ENCODE data around the gene CDKAL1.

The CDKAL1 gene

DNA sequence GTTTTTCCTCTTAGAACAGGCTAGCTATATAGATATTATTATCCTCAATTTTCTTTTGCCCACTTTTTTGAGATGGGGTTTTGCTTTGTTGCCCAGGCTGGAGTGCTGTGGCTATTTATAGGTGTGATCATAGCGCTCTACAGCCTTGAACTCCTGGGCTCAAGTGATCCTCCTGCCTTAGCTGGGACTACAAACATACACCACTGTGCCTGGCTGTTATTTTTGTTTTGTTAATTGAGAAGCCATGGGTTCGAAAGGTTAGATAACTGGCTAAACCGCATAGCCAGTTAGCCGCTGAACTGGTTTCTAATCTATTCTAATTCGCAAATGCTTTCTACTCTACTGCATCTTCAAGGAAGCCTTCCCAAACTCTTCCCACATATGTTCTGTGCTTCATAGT, 425.8 kb downstream of the CDKAL1 start:
- no peak for DNase-seq (ENCODE audit: low read depth in 2 of 2)

DNA sequence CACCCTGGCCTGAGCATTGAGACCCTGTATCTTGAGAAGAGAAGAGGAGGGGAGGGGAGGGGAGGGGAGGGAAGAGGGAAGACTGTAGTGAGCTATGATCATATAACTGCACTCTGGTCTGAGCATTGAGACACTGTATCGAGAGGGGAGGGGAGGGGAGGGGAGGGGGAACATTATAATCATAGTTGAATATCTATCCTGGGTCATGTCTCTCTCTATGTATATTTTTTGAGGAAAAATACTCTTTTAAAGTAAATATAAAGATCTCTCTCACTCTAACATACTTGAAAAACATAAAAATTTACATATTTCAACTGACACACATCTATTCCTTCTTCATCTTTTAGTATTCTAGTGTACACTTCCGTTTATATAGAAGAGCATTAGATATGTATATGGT, 431.0 kb downstream of the CDKAL1 start:
- no peak for DNase-seq (ENCODE audit: low read depth in 2 of 2)

DNA sequence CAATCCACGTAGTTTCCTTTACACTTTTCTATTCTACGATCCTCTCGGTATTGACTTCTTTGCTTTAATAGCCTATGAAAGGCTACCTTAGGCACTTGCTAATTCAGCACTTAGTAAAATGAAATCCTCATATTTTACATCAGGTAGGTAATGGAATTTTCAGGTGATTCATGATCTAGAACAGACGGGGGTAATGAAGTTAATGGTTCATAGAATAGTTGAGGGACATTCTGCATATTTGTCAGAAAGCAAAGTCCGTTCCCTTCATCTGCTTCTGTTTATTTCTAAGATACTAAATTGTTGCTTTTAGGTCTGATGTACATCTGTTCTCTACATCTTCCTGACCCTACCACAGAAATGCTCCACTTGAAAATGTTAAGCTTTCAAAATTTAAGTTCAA, 431.7 kb downstream of the CDKAL1 start:
- no peak for DNase-seq (ENCODE audit: low read depth in 2 of 2)

DNA sequence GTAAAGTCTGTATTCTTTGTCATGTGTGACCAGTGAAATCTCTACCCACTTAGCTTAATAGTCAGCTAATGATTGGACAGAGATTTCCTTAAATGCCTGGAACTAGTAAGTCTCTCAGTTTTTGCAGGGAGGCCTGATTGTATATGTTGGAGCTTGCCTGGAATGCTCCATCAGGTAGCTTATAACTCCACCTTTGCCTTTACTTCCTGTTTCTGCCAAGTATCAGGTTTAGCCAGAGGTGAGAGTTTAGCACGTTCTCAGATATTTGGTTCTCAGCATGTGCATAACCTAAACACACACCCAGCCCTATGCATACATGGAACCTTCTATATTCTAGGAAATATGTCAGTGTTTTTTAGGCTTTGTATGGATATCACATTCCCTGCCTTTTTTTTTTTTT, 435.3 kb downstream of the CDKAL1 start:
- no peak for DNase-seq (ENCODE audit: low read depth in 2 of 2)

DNA sequence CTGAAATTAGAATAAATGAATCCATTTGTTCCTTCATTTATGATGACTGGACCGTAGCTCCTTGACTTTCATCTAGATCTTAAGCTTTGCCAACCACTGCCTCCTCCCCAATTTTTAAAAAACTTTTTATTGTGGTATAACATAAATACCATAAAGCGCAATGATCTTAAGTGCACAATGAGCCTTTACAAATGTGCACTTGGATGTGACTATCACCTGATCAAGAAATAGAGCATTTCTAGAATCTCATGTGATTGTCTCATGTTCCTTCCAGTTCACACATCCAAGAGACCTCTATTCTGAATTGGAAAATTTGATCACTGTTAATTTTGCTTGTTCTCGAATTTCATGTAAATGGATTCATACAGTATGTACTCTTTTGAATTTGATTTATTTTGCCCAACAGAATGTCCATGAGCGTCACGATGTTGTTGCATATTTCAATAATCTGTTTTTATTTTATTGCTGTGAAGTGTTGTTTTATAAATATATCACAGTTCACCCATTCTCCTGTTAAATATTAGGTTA, 442.2 kb downstream of the CDKAL1 start:
- no peak for DNase-seq (ENCODE audit: low read depth in 2 of 2)

DNA sequence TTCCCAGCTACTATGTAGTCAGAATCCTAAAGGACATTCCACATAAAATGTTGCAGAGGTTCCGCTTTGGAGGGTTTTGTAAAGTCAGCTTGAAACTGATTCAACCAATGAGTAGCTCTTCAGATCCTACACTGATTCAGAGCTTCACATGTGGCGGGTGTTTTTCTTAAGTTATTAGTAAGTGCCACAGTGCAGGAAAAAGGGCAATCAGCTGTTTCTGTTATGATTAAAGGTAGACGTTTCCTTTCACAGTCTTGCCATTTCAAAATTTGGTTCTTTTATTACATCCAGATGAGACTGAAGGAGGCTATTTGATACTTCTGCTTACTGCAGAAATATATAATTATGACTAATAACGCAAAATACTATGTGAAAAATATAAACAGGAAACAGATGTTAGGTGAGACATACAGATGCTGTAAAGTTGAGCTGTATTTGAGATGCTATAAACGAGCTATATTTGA, 443.9 kb downstream of the CDKAL1 start:
- DNase-seq (ENCODE audit: low read depth in 2 of 2) = no peak

DNA sequence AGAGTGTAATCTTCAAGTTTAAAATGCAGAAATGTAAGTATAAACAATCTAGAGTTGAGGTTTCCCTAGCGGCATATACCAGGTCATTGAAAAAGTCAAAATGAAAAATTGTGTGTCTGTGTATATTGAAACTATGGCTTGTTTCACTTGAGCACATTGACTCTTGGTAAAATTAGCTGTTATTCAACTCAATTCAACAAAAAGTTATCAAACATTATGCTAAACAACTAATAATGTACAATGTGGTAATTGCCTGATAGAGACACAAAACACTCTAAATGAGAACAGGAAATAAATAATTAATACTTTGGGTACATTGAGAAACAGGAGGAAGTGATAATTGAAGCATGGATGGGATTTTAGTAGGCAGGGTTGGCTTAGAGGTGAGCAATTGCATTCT, 444.8 kb downstream of the CDKAL1 start:
- no peak for DNase-seq (ENCODE audit: low read depth in 2 of 2)

DNA sequence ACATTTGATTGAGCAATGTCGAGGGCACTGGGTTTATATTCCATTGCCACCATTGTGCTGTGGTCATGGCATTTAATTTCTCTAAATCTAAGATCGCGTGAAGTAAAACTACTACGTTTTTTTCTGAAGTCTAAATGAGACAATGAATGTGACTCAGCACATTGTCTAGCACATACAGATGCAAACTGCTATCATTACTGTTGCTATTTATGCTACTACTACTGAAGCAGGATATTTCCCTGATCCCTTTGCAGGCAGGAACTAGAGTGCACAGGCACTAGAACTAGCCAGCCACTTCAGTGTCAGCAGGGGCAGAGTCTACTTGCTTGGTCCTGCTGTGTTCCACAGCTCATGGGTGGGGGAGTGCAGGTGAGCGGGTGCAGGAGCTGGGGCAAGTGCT, 449.7 kb downstream of the CDKAL1 start:
- DNase-seq (ENCODE audit: low read depth in 2 of 2) = no peak

DNA sequence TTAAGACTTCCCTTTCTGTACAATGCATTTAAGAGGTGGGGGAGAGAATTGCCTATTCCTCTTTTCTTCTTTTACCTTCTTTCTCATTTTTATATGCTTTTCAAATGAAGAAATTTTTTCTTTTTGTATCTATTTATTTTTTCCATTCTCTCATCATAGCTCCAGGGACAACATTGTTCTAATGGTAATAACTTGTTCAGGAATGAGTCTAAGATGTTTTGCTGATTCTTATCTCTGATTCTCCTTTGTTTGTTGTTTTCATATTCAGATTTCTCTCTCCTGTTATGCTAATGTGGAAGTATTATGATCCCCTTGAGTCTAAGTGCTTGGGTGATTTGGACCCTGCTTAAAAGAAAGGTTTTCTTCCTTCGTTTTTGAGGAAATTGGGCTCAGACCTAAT, 451.6 kb downstream of the CDKAL1 start:
- no peak for DNase-seq (ENCODE audit: low read depth in 2 of 2)

DNA sequence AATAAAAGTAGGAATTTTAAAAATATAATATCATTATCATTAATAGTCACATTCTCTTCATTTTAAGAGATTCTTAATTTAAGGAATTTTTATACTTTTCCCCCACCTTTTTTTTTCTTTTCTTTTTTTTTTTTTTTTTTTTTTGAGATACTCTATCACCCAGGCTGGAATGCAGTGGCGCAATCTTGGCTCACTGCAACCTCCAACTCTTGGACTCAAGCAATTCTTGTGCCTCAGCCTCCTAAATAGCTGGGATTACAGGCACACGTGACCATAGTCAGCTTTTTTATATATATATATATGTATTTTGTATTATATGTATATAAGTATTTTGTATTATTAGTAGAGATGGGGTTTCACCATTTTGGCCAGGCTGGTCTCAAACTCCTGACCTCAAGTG, 457.7 kb downstream of the CDKAL1 start:
- DNase-seq (ENCODE audit: low read depth in 2 of 2) = no peak

DNA sequence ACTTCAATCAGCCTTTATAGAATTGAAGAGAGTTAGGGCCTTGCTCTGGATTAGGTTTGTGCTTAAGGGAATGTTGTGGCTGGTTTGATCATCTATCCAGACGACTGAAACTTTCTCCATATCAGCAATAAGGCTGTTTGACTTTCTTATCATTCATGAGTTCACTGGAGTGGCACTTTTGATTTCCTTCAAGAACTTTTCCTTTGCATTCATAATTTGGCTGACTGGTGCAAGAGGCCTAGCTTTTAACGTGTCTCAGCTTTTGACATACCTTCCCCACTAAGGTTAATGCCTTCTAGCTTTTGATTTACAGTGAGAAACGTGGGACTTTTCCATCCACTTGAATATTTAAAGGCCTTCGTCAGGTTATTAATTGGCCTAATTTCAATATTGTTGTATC, 461.8 kb downstream of the CDKAL1 start:
- DNase-seq (ENCODE audit: low read depth in 2 of 2) = no peak

DNA sequence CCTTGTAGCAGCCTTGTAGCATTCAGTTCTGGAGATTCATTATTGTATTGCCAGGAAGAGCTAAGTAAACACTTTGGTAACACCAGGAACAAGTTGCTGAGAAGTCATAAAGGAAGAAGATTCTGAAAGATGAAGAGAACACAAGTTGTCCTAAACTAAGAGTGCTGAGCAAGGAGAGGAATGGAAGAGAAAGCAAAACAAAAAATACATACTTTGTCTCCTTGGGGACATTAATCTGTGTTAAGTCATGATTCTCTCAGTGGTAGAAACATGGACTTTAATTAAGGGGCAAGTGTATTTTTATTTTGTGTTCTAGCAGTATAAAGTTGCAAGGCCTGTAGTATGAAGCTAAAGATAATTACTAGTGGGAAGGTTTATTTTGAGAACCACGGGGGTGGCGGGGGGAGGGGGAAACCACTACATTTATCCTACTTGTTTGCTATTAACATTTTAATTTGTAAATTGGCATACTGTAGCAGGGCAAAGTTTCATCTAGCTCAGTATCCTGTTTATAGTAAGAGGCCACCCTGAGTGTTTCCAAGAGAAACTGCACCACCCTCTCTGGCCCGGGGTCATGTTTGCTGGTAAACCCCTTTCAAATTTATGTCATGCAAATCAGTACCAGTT, 463.0 kb downstream of the CDKAL1 start:
- DNase-seq (ENCODE audit: low read depth in 2 of 2) = no peak

DNA sequence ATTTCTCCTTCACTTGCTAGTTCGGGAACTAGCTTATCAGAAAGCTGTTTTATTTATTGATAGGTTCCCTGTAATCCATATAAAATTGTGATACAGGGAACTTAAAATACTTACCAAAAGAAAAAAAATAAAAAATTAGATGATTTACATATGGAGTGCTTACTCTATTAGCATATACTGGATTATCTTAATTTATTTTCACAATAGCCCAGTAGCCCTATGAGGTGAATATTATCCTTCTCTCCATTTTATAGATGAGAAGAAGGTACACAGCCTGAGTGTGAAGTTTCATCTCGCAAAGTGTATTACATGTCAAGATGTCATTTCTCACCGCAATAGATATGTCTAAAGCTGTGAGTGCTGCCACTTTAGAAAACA, 463.5 kb downstream of the CDKAL1 start:
- DNase-seq (ENCODE audit: low read depth in 2 of 2) = no peak

DNA sequence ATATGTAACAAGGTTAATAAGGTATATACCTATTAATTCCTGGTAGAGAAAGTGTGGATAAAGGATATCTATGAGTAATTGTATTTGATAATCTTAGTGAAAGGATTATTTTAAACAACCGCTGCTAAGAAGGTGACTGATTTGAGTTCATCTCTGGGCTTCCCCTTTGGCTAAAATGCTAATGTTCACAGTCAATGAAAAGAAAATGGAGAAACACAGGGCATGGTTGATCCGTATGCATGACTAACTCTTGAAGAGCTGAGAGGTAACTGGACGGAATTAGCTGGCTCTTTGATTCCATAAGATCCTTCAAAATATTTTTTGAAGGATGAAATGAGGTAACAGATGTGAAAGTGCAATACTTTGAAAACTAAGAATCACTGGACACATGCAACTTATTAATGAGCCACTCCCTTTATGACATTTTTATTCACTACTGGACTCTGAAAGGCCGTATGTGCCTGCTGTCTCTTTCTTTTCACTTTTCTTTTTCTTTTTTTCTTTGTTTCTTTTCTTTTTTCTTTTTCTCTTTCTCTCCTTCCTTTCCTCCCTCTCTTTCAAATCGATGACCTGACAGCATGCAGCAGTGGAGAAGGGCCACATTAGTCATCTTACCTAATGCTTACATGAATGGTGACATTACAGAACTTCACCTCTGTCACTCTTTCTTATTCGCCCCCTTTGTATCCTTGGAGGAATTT, 464.6 kb downstream of the CDKAL1 start:
- no peak for DNase-seq (ENCODE audit: low read depth in 2 of 2)

DNA sequence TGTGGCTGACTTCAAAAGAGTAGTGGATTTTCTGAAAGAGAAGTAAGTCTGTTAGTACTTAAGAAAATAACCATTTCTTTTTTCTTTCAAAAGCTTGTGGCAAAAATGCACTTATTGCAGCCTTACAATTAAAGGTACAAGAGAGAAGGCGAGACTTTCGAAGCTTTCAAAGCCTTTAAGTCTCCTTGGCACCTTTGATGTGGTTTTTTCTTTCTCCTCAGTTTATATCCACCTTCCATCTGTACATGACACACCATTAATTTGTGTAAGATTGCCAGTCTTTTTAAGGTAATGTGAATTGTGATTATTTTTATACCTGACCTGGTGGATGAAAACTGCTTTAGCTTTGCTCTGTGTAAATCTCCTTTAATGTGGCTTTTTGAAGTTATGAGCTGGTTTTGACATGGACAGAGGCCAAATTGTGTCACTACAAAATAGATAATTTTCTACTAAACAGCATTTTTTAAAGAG, 466.1 kb downstream of the CDKAL1 start:
- no peak for DNase-seq (ENCODE audit: low read depth in 2 of 2)

DNA sequence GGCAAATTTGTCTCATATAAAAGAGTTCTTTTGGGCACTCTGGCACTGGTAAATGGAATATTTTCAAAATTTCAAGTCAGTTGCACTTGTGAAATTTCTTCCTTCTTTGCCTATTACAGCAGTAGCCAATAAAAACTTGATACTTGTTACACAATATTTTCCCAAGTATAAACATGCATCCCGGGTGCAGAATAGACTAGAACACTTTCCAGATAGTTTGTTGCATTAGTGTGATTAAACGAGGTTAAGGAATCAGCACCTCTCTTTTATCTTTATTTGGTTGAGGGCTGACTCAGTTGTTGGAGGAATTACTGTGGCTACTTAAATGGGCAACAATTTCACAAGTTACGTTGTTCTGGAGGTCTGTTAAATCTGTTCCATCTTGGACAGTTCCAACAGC, 467.5 kb downstream of the CDKAL1 start:
- DNase-seq (ENCODE audit: low read depth in 2 of 2) = no peak

DNA sequence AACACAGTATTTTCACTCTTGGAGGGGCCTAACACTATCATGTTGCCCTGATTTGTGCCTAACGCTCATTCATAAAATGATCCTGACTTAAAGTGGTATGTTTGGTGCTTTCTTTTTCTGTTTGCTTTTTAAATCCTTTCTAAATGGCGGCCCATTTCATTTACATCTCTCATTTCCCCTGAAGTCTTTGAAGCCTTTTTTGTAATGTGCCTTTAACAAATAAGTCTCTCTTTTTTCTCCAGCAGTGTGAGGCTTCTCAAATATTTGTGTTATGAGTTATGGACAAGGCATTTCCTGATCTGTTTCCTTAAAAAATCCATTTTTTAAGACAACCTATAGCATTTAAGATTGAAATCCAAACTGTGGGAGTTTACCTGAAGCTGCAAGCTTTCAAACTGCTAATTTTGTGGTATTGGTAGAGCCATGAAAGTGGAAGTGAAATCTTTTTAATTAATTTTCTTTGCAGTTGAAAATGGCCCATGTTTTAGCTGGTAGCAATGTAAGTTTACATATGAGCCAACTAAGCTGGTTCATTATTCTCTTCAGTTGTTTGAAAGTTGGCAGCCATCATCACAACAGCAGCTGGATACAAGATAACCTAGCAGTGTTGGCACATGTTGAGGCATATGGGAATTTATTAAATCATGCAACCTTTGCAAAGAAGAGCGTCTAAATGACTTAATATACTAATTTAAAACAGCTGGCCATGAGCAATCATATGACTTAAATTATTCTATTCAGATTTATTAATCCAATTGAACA, 469.7 kb downstream of the CDKAL1 start:
- DNase-seq (ENCODE audit: low read depth in 2 of 2) = no peak

DNA sequence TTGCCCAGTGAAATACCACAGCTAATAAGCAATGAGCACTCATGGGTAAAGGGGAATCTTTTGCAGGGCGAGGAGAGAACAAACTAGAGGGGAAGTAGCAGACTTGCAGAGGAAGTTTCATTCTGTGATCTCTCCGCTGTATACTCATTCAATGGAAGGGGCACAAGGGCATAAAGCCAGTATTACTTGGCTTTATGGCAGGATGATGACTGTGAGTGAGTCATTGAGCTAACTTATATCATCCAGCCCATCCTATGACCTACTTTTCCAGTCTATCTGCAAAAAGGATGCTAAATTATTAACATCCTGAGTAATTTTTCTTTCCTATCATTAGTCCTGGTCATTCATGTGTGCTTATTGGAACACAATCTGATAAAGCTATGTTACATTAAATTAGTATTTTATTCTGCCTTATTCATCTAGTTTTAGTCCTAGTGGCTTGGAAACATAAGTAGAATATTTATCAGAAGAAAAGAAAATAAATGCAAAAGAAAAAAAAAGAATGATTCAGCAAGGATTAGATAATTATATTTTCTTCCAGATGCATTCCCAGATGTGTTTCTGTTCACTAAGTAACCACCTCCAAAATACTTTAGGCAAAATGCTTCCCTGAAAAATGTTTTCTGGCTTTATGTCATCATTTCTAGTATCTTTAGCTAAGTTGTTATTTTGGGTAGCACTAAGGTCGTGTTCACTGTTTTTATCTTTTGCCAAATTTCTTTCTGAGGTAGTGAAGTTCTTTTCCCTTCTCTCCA, 471.7 kb downstream of the CDKAL1 start:
- DNase-seq (ENCODE audit: low read depth in 2 of 2) = no peak

DNA sequence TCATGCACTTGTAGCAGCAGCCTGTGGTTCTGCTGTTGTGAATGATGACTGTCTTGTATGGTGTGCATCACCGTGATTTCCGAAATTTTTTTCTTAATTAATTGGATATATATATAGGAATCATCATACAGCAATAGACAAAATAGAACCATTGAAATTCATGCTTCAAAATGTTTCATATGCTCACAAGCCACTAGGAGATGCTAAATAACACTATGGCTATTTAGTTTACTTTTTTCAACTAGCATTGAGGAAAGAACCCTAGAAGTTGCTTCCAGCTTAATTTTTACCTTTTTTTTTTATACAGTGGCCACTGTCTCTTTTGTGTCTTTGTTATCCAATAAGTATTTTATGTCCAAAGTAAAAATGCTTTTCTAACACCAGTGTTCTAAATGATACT, 485.4 kb downstream of the CDKAL1 start:
- DNase-seq (ENCODE audit: low read depth in 2 of 2) = no peak

DNA sequence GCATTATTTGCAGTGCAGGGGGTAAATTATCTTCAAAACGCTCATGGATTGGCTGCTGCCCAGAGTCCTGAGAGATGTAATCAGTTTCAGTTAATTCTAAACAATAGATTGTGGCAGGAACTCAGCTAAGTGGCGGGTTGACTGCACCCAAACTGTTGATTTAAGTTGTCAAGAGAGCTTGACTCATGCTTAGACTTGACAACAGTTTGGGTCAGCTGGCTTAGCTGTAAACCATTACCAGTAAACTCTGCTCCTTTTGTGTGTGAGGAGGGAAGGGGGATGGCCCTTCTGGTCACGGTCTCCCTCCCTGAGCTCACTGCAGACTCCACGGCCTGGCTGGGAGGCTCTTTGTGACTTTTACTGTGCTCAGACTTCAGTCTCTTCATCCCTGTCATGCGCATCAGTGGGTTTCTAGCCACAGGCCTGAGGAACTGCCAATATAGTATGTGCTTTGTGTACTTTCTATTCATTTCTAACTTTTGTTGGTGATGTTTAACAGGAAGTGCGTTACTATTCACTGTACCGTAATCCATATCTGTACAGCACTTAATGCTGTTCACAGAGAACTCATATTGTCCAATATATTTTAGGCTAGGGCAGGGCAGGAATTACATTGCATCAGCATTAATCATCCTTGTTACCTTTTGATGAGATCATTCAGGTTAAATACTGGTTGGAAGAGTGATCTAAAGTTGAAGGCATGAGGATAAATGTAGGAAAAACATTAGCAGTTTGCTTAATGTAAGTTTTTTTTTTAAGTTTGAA, 488.3 kb downstream of the CDKAL1 start:
- DNase-seq (ENCODE audit: low read depth in 2 of 2) = no peak

DNA sequence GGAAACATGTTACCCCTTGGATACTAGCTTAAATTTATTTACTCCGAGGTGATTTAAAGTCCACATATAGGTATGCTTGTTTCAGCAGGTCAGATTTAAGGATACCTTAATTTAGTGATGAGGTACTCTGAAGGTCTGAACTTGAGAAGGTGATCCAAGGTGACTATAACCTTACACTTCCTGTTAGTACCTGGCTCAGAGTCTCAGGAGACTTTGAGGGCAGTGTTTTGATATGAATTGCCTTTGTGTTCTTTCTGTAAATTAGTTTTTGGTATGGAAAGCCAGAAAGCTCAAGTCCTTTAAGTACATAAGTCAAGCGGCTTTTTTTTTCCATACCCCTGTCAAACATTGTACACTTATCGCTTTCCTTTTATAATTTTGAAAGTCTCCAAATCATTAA, 489.0 kb downstream of the CDKAL1 start:
- DNase-seq (ENCODE audit: low read depth in 2 of 2) = no peak
